Right lobe of liver (tissue), 6 donors: Measurements from ENCODE around the gene IGF1R. TPM values are rescaled to one million over a fixed set of nuclear protein-coding genes. Genes with fewer than 3 reads are reported as not detected.

Experiments used
- ATAC-seq, 4 donors: fragments of 200-7000 bp; cut with Tn5 transposase; one replicate each; pipeline ENCODE4 v1.9.1; 2020; ENCODE audit warnings: mild to moderate bottlenecking in 4 of 4, moderate library complexity in 4 of 4
- DNase-seq, 3 donors: peaks; one replicate each; pipeline ENCODE4 v3.0.0-alpha.2; 2020
- H3K27ac ChIP-seq, 3 donors: fragments of 200-600 bp; one replicate each; pipeline ENCODE4 v1.8.0; 2022
- H3K27me3 ChIP-seq, 2 donors: fragments of 200-600 bp; one replicate each; pipeline ENCODE4 v1.8.0; 2022
- H3K36me3 ChIP-seq, 4 donors: fragments of 200-600 bp; sonication (generic) in 1 of 4; one replicate each; pipeline versions ENCODE4 v1.5.1 to v1.8.0; 2017 to 2022; ENCODE audit warnings: control low read depth in 1 of 4
- H3K4me1 ChIP-seq, 4 donors: fragments of 200-600 bp; sonication (generic) in 1 of 4; one replicate each; pipeline versions ENCODE4 v1.5.1 to v1.8.0; 2017 to 2022; ENCODE audit warnings: control low read depth in 1 of 4
- H3K4me3 ChIP-seq, 3 donors: fragments of 200-600 bp; one replicate each; pipeline ENCODE4 v1.8.0; 2022
- H3K9me3 ChIP-seq, 4 donors: fragments of 200-600 bp; sonication (generic) in 1 of 4; one replicate each; pipeline versions ENCODE4 v1.5.1 to v1.8.0; 2017 to 2022; ENCODE audit warnings: control low read depth in 1 of 4
- POLR2A ChIP-seq: fragments of 450-650 bp; IDR thresholded peaks from one replicate; pipeline ENCODE4 v1.6.1; 2017; ENCODE audit warnings: antibody characterized with exemption, mild to moderate bottlenecking
- WGBS: methylation state at CpG from one replicate; pipeline ENCODE4 v1.1.6; 2018; ENCODE audit warnings: low coverage, low lambda C conversion rate; ENCODE audit not compliant: insufficient coverage; ENCODE audit errors: missing lambda C conversion rate; 5-methylcytosine and 5-hydroxymethylcytosine counted together
- intact Hi-C, 2 donors: fragments of 100-400 bp; cut with DNase I; formaldehyde crosslinking; loops; one replicate each; pipeline versions ENCODE4 v1.11.2 to v1.14.1; 2022
- total RNA-seq, 6 experiments: library from RNA; depleted of rRNA in 2 of 6; stranded (reverse); fragments of >200 nt in 2 of 6; fragmentation: NEBNext Ultra II Directional in 3 of 6; extraction: Animal tissue kit (Norgen Biotek cat#: 25700) in 3 of 6; gene quantifications; one replicate each; pipeline versions ENCODE4 v1.1.0 to v1.2.4, GENCODE V29; 2016 to 2023
- TF ChIP-seq, protein P1 (sequence below), 4 donors: fragments of 200-600 bp in 3 of 4; fragments of 450-650 bp in 1 of 4; IDR thresholded peaks; one replicate each; pipeline versions ENCODE4 v1.5.1 to v1.8.0; 2016 to 2022; ENCODE audit warnings: antibody characterized with exemption in 4 of 4, mild to moderate bottlenecking in 2 of 4
- donor health status: DM: no; HTN: yes; CAD: no.
- donor health status: DM: no; HTN: no; CAD: no.
- donor health status: DM: no; HTN: no; CAD: no.
- donor health status: DM: no; HTN: yes; CAD: no.
- donor health status: DM: no; HTN: yes; CAD: no.

IGF1R gene
- total RNA-seq, 6 experiments from 2014 or later, result 2.5 to 5.3 (median 3.8) TPM

DNA sequence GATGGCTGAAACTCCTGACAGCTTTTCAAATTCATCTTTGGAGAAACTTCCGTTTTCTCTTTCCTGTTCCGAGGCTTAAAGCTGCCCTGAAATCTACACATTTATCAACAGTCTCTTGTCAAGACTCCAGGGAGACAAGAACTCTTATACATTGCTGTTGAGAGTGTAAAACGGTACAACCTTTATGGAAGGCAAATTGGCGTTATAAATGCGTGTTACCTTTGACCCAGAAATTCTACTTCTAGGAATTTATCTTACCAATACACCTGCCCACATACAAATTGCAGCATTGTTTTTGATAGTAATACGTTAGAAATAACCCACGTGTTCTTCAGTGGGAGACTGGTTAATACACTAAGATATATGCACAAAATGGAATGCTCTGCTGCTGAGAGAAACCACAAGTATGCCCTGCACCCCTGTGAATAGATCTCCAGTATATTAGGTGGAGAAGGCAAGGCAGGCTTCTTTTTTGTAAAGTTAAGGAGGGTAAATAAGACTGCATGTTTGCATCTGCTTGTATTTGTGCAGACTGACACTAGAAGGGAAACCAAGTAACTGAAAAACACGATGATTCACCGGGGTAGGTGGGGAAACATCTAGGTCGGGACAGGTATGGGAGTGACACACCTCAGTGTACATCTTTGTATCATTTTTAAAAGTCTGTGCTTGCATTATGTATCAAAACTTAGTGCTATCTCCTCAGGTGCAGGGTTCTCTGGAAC is 97.5 kb downstream of the IGF1R start:
- intact Hi-C loops, result no loop called here
- 52% methylated on average over 10 of the region's 10 CpGs for WGBS
- Histone ChIP-seq H3K4me3 (no peak overlapping the region), H3K27ac (no peak overlapping the region), H3K27me3 (no peaks in the 10 kb centered on the region), H3K4me1 (no peaks in the 10 kb centered on the region), H3K36me3 (no peaks in the 10 kb centered on the region), H3K9me3 (no peaks in the 10 kb centered on the region)
- no peak for ATAC-seq
- DNase-seq, result no peak
- TF ChIP-seq, protein P1, sequence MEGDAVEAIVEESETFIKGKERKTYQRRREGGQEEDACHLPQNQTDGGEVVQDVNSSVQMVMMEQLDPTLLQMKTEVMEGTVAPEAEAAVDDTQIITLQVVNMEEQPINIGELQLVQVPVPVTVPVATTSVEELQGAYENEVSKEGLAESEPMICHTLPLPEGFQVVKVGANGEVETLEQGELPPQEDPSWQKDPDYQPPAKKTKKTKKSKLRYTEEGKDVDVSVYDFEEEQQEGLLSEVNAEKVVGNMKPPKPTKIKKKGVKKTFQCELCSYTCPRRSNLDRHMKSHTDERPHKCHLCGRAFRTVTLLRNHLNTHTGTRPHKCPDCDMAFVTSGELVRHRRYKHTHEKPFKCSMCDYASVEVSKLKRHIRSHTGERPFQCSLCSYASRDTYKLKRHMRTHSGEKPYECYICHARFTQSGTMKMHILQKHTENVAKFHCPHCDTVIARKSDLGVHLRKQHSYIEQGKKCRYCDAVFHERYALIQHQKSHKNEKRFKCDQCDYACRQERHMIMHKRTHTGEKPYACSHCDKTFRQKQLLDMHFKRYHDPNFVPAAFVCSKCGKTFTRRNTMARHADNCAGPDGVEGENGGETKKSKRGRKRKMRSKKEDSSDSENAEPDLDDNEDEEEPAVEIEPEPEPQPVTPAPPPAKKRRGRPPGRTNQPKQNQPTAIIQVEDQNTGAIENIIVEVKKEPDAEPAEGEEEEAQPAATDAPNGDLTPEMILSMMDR (IDR thresholded peaks at IDR 0.05), result no peak
- TF ChIP-seq POLR2A, result no peak

DNA sequence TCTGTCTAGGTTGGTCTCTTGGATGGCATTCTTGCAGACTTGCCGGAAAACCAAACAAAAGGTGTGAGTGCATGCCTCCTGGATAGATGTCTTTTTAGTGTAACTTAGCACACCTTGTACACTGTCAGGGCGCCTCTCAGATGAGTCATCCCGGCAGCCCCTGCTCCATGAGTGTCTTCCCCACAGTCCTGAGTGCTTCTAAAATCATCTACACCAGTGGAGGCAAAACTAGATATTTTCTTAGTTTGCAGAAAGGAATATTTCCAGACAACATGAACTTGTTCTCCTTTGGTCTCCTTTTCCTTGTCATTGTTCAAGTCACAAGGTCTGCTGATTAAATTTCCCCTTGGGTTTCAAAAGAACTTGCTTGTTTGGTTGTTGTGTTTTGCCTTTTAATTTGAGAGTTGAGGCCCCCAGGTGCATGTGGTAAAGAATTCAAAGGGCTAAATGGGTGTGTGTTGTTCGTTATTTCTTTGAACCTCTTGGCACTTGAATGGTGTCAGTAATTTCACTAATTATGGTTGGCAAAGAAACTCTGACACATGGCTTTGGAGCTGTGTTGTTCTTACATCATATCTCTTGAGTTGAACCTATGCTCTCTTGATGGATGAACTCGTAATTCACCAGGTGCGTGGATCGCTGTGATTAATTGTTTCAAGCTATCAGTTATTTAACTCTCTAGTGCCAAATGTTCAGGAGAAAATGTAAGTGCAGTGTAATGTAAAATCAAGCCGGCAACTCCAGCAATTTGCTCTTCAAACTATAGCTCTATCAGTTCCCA is 98.2 kb downstream of the IGF1R start:
- no peaks in the 10 kb centered on the region for H3K36me3 ChIP-seq
- DNase-seq, result no peak
- no peak for ATAC-seq
- no peak for TF ChIP-seq POLR2A
- TF ChIP-seq, protein P1 (IDR thresholded peaks at IDR 0.05), result no peak
- no peak overlapping the region for H3K27ac ChIP-seq
- no peak overlapping the region for H3K4me3 ChIP-seq
- H3K27me3 ChIP-seq, result no peaks in the 10 kb centered on the region
- H3K4me1 ChIP-seq, result no peaks in the 10 kb centered on the region
- WGBS, result 77% methylated on average over 6 of the region's 8 CpGs
- no peaks in the 10 kb centered on the region for H3K9me3 ChIP-seq
- intact Hi-C loops, result no loop called here

DNA sequence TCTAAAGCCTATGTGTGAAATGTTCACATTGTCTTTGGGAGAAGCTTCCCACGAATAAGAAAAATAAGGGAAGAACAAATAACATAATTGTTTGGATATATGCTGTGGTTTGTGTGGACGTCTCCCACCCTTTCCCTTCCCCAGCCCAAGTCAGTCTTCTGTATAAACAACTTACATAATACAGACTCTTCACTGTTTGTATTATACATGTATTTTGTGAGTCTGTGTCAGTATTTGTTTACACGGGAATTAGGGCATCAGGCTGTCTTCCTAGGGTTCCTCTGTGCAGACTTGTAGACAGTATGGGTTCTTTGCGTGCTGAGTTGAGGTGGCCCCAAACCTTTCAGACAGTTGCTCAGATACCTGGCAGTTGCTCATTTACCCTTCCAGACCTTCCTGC is 103.4 kb downstream of the IGF1R start:
- 40% methylated on average over 4 of the region's 4 CpGs for WGBS
- no peaks in the 10 kb centered on the region for H3K4me1 ChIP-seq
- DNase-seq, result no peak
- no peaks in the 10 kb centered on the region for H3K36me3 ChIP-seq
- no peak overlapping the region for H3K4me3 ChIP-seq
- H3K27ac ChIP-seq, result no peak overlapping the region
- intact Hi-C loops, result no loop called here
- H3K9me3 ChIP-seq, result no peaks in the 10 kb centered on the region
- H3K27me3 ChIP-seq, result no peaks in the 10 kb centered on the region
- TF ChIP-seq, protein P1 (IDR thresholded peaks at IDR 0.05), result no peak
- no peak for TF ChIP-seq POLR2A
- ATAC-seq, result peak in 1 of 4 donors; percentile 31

DNA sequence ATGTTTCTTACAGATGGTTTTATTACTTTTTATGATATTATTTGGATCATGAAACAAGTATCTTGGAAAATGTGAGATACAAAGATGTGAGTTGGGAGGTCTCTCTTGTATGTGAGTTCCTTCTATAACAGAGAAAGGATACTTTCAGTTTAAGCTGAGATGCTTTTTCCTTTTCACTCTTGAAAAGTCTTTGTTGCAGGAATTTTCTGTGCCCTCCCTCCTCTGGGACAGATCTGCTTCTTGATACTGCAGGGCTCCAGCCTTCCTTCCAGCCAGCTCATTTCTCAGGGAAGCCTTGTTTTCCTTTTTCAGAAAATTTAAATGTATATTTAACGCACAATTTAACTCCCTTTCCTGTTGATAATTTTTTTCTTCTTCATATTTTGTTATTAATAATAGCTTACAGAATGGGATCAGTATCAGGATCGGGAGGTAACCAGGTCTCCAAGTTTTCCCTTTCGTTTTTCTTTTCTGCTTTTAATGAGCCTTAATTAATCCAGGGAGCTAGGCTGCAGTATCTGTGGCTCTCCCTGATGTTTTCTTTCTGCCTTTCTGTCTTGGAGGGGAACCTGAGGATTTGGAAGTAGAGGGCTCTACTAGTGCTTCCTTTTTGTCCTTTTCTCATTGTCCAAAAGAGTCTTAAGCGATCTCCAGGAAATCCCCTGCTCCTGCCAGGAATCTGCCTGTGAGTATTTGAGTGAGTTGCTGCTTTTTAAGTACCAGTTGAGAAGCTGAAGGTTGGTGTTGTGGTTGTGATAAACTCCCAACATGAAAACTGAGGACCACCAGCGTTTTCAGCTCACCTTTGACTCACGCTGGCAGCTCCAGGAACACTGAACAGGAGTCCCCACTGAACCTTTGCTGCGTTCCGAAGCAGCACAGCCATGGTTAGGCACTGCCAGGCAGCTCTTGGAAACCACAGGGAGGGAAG is 105.7 kb downstream of the IGF1R start:
- intact Hi-C loops, result no loop called here
- 29% methylated on average over 8 of the region's 8 CpGs for WGBS
- no peaks in the 10 kb centered on the region for H3K36me3 ChIP-seq
- no peak overlapping the region for H3K27ac ChIP-seq
- no peaks in the 10 kb centered on the region for H3K4me1 ChIP-seq
- no peaks in the 10 kb centered on the region for H3K27me3 ChIP-seq
- no peaks in the 10 kb centered on the region for H3K9me3 ChIP-seq
- DNase-seq, result no peak
- no peak for TF ChIP-seq POLR2A
- TF ChIP-seq, protein P1 (IDR thresholded peaks at IDR 0.05), result no peak
- peak in 2 of 4 donors; percentile 14 to 57 for ATAC-seq
- H3K4me3 ChIP-seq, result no peak overlapping the region
